ENCODE data around the gene SHCBP1L.

GRCh38 chr1:182927693-182928433 is 25.1 kb downstream of the SHCBP1L start:
- TF ChIP-seq CTCF (IDR thresholded peaks at IDR 0.05; ENCODE audit: low read depth, low read length): no peak
- no peak for TF ChIP-seq POLR2A (IDR thresholded peaks at IDR 0.05; ENCODE audit: extremely low read depth, insufficient read length)
- TF ChIP-seq MAX (IDR thresholded peaks at IDR 0.05; ENCODE audit: low read depth, low read length): no peak
- no peak for TF ChIP-seq MYC (IDR thresholded peaks at IDR 0.05; ENCODE audit: low read depth, low read length)

Measured in NB4 (cell line).